Liver (tissue), 9 donors: ENCODE measurements around the gene SPTBN5. TPM values are rescaled to one million over a fixed set of nuclear protein-coding genes. Genes with fewer than 3 reads are reported as not detected.

ENCODE experiments used
- DNase-seq: peaks from one replicate; pipeline ENCODE4 v3.0.0-alpha.2; 2017; ENCODE audit warnings: low spot score
- H3K27ac ChIP-seq, 2 donors: one replicate each; pipeline ENCODE4 v1.7.0; 2013; ENCODE audit warnings: inconsistent platforms in 2 of 2, low read length in 2 of 2, control low read depth in 1 of 2, low read depth in 1 of 2, mild to moderate bottlenecking in 1 of 2
- H3K27me3 ChIP-seq, 4 donors: one replicate each; pipeline versions ENCODE4 v1.6.1 to v1.7.0; 2013; ENCODE audit warnings: low read length in 3 of 4, inconsistent platforms in 1 of 4, mild to moderate bottlenecking in 1 of 4, moderate library complexity in 1 of 4; ENCODE audit not compliant: control insufficient read depth in 4 of 4, insufficient read depth in 4 of 4
- H3K36me3 ChIP-seq, 4 donors: one replicate each; pipeline versions ENCODE4 v1.6.1 to v1.7.0; 2013; ENCODE audit warnings: low read length in 3 of 4, mild to moderate bottlenecking in 3 of 4, low read depth in 1 of 4, moderate library complexity in 1 of 4; ENCODE audit not compliant: control insufficient read depth in 4 of 4, insufficient read depth in 3 of 4
- H3K4me1 ChIP-seq, 4 donors: one replicate each; pipeline versions ENCODE4 v1.6.1 to v1.7.0; 2013; ENCODE audit warnings: low read length in 3 of 4, mild to moderate bottlenecking in 3 of 4, moderate library complexity in 1 of 4; ENCODE audit not compliant: control insufficient read depth in 4 of 4, insufficient read depth in 4 of 4
- H3K4me3 ChIP-seq, 3 donors: one replicate each; pipeline versions ENCODE4 v1.6.1 to v1.7.0; 2013; ENCODE audit warnings: low read length in 3 of 3, control low read depth in 1 of 3, low read depth in 1 of 3, mild to moderate bottlenecking in 1 of 3
- H3K9ac ChIP-seq, 2 donors: one replicate each; pipeline ENCODE4 v1.7.0; 2013; ENCODE audit warnings: low read length in 2 of 2, mild to moderate bottlenecking in 2 of 2, moderate library complexity in 2 of 2, control low read depth in 1 of 2, low read depth in 1 of 2
- H3K9me3 ChIP-seq, 4 donors: one replicate each; pipeline versions ENCODE4 v1.6.1 to v1.7.0; 2013; ENCODE audit warnings: low read length in 3 of 4; ENCODE audit not compliant: control insufficient read depth in 4 of 4
- EGR1 ChIP-seq, 2 donors: IDR thresholded peaks; 2 replicates each; pipeline ENCODE4 v1.6.1; 2016 to 2018; ENCODE audit warnings: antibody characterized with exemption in 2 of 2, low read depth in 2 of 2
- FOXA1 ChIP-seq: IDR thresholded peaks from 2 replicates; pipeline ENCODE4 v1.6.1; 2016; ENCODE audit warnings: antibody characterized with exemption
- FOXA2 ChIP-seq: IDR thresholded peaks from 2 replicates; pipeline ENCODE4 v1.6.1; 2016; ENCODE audit warnings: antibody characterized with exemption
- GABPA ChIP-seq, 2 donors: IDR thresholded peaks in 1 of 2; conservative IDR thresholded peaks in 1 of 2; 2 replicates each; pipeline ENCODE4 v1.6.1; 2016; ENCODE audit warnings: antibody characterized with exemption in 2 of 2, mild to moderate bottlenecking in 1 of 2, moderate library complexity in 1 of 2
- HNF4A ChIP-seq, 2 donors: conservative IDR thresholded peaks; 2 replicates each; pipeline ENCODE4 v1.6.1; 2016; ENCODE audit warnings: antibody characterized with exemption in 2 of 2, mild to moderate bottlenecking in 2 of 2
- HNF4G ChIP-seq: IDR thresholded peaks from 2 replicates; pipeline ENCODE4 v1.6.1; 2016; ENCODE audit warnings: antibody characterized with exemption
- JUND ChIP-seq, 2 donors: IDR thresholded peaks; 2 replicates each; pipeline ENCODE4 v1.6.1; 2016; ENCODE audit warnings: antibody characterized with exemption in 2 of 2
- NR2F2 ChIP-seq: IDR thresholded peaks from 2 replicates; pipeline ENCODE4 v1.6.1; 2016; ENCODE audit warnings: antibody characterized with exemption
- RAD21 ChIP-seq, 2 donors: IDR thresholded peaks; 2 replicates each; pipeline ENCODE4 v1.6.1; 2016; ENCODE audit warnings: antibody characterized with exemption in 2 of 2, mild to moderate bottlenecking in 2 of 2
- RXRA ChIP-seq, 2 donors: IDR thresholded peaks; 2 replicates each; pipeline ENCODE4 v1.6.1; 2017 to 2018; ENCODE audit warnings: antibody characterized with exemption in 2 of 2, mild to moderate bottlenecking in 1 of 2
- SP1 ChIP-seq: IDR thresholded peaks from 2 replicates; pipeline ENCODE4 v1.6.1; 2018; ENCODE audit warnings: antibody characterized with exemption, mild to moderate bottlenecking
- TAF1 ChIP-seq: conservative IDR thresholded peaks from 2 replicates; pipeline ENCODE4 v1.6.1; 2016; ENCODE audit warnings: antibody characterized with exemption, mild to moderate bottlenecking
- YY1 ChIP-seq: IDR thresholded peaks from 2 replicates; pipeline ENCODE4 v1.6.1; 2016; ENCODE audit warnings: antibody characterized with exemption, mild to moderate bottlenecking
- WGBS: extraction: QIAGEN DNeasy Blood & Tissue Kit; methylation state at CpG from one replicate; pipeline ENCODE4 v1.1.7; 2013; 5-methylcytosine and 5-hydroxymethylcytosine counted together
- polyA plus RNA-seq, 2 donors: library from polyadenylated mRNA; stranded (reverse) in 1 of 2; unstranded in 1 of 2; fragments of 200-250 nt in 1 of 2; fragments of >200 nt in 1 of 2; fragmentation: Nextera tagmentation in 1 of 2; extraction: Ambion mirVana in 1 of 2; gene quantifications; one replicate each; pipeline versions ENCODE4 v1.2.1 to v1.2.3, GENCODE V29; 2013 to 2015
- total RNA-seq, 2 donors: library from RNA; depleted of rRNA; stranded (reverse); fragments of >200 nt; gene quantifications; one replicate each; pipeline ENCODE4 v1.2.3, GENCODE V29; 2014
- TF ChIP-seq, protein P1 (sequence below): fragments of 150-350 bp; IDR thresholded peaks from 2 replicates; pipeline ENCODE4 v1.5.1; 2017; ENCODE audit warnings: improper control_type of control experiment, low read depth, low read length; ENCODE audit not compliant: missing input control
- TF ChIP-seq, protein P2 (sequence below): IDR thresholded peaks from 2 replicates; pipeline ENCODE4 v1.6.1; 2016; ENCODE audit warnings: antibody characterized with exemption
- TF ChIP-seq, protein P3 (sequence below): IDR thresholded peaks from 2 replicates; pipeline ENCODE4 v1.6.1; 2016; ENCODE audit warnings: antibody characterized with exemption
- TF ChIP-seq, protein P4 (sequence below): IDR thresholded peaks from 2 replicates; pipeline ENCODE4 v1.6.1; 2016; ENCODE audit warnings: antibody characterized with exemption
- TF ChIP-seq, protein P5 (sequence below): IDR thresholded peaks from 2 replicates; pipeline ENCODE4 v1.6.1; 2016; ENCODE audit warnings: antibody characterized with exemption, mild to moderate bottlenecking
- donor health status: healthy.
- donor health status: healthy.
- donor health status: healthy.
- donor health status: healthy.
- donor health status: healthy.

Gene SPTBN5
- total and polyA plus RNA-seq, 4 donors, result 0.12 to 1.7 (median 0.17) TPM

DNA sequence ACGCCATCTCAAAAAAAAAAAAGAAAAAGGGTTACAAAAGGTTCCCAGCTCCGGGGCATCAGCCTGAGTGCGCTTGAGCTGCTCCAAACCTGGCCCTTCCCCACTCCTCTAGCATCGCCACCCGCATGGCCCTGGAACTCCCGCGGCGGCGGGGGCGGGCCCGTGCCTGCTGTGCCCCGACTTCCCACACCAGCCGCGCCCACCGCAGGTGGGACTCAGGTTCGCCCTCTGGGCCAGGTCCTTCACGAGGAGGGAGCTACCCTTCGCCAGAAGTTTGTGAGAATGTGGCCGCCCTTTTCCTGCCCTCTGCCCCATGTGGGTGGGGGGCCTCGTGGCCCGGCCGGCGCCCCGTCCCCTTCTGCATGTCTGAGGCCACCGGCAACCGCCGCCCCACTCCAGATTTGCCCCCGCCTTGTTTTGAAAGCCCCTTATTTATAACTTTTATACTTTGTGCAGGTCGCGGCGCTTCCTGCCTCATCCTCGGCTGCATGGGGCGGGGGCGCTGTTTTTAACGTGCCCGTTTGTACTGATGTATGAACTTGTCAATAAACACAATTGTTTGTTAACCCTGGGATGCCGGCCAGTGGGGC, 66.5 kb downstream of the SPTBN5 start (continued):
- TF ChIP-seq, protein P1, sequence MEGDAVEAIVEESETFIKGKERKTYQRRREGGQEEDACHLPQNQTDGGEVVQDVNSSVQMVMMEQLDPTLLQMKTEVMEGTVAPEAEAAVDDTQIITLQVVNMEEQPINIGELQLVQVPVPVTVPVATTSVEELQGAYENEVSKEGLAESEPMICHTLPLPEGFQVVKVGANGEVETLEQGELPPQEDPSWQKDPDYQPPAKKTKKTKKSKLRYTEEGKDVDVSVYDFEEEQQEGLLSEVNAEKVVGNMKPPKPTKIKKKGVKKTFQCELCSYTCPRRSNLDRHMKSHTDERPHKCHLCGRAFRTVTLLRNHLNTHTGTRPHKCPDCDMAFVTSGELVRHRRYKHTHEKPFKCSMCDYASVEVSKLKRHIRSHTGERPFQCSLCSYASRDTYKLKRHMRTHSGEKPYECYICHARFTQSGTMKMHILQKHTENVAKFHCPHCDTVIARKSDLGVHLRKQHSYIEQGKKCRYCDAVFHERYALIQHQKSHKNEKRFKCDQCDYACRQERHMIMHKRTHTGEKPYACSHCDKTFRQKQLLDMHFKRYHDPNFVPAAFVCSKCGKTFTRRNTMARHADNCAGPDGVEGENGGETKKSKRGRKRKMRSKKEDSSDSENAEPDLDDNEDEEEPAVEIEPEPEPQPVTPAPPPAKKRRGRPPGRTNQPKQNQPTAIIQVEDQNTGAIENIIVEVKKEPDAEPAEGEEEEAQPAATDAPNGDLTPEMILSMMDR, result no peak

DNA sequence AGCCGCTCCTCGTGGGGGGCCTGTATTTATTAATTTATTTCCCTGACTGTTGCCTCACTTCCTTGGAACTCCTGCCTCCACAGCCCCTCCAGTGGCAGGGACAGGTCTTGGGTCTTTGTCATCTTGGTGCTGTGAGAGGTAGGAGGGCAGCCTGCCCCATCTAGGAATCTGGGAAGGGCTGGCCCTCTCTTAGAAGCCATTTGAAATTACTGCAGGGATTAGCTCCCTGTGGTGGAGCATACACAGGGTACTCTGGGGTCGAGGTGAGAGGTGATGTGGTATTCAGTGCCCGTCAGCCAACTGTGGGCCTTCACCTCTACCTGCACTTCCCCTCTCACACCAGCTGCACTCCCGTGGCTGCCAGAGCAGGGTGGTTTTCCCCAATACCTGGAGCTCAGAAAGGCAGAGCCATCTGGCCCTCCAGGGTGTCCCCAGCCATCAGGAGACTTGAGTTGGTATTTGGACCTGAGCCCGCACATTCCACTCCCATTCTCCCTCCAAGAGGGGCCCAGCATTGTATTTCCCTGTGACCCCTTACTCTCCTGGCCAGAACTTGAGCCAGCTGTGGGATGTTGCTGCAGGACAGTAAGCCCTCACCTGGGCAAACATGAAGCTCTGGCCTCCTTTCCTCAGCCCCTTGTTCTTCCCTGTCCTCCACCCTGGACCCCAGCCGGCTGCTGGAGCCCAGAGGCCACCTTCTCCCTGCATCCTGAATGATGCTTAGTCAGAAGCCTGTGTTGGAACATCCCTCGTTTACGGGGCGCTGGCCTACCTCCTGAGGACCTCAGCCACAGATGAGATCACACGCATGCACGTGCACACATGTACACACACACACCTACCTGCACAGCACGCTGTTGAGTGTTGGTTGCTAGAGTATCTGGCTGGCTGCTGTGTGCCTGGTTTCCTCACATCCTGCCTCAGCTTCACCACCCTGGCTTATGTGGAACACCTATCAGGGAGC, 68.0 kb downstream of the SPTBN5 start:
- TF ChIP-seq FOXA2 (no peak), HNF4G (no peak), HNF4A (conservative IDR thresholded peaks at IDR 0.05) (no peak), SP1 (no peak), TAF1 (no peak), EGR1 (IDR thresholded peaks at IDR 0.05; ENCODE audit: low read depth in 2 of 2) (no peak), FOXA1 (no peak), GABPA (IDR thresholded peaks at IDR 0.05 in 1 of 2, conservative IDR thresholded peaks at IDR 0.05 in 1 of 2) (no peak), YY1 (no peak), NR2F2 (no peak), RAD21 (IDR thresholded peaks at IDR 0.05) (no peak), JUND (IDR thresholded peaks at IDR 0.05) (no peak), RXRA (IDR thresholded peaks at IDR 0.05) (no peak)
- TF ChIP-seq, protein P2, sequence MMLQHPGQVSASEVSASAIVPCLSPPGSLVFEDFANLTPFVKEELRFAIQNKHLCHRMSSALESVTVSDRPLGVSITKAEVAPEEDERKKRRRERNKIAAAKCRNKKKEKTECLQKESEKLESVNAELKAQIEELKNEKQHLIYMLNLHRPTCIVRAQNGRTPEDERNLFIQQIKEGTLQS, result no peak
- TF ChIP-seq, protein P3, sequence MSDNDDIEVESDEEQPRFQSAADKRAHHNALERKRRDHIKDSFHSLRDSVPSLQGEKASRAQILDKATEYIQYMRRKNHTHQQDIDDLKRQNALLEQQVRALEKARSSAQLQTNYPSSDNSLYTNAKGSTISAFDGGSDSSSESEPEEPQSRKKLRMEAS, result no peak
- TF ChIP-seq, protein P4, sequence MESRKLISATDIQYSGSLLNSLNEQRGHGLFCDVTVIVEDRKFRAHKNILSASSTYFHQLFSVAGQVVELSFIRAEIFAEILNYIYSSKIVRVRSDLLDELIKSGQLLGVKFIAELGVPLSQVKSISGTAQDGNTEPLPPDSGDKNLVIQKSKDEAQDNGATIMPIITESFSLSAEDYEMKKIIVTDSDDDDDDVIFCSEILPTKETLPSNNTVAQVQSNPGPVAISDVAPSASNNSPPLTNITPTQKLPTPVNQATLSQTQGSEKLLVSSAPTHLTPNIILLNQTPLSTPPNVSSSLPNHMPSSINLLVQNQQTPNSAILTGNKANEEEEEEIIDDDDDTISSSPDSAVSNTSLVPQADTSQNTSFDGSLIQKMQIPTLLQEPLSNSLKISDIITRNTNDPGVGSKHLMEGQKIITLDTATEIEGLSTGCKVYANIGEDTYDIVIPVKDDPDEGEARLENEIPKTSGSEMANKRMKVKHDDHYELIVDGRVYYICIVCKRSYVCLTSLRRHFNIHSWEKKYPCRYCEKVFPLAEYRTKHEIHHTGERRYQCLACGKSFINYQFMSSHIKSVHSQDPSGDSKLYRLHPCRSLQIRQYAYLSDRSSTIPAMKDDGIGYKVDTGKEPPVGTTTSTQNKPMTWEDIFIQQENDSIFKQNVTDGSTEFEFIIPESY, result no peak
- TF ChIP-seq, protein P1, result no peak
- TF ChIP-seq, protein P5, sequence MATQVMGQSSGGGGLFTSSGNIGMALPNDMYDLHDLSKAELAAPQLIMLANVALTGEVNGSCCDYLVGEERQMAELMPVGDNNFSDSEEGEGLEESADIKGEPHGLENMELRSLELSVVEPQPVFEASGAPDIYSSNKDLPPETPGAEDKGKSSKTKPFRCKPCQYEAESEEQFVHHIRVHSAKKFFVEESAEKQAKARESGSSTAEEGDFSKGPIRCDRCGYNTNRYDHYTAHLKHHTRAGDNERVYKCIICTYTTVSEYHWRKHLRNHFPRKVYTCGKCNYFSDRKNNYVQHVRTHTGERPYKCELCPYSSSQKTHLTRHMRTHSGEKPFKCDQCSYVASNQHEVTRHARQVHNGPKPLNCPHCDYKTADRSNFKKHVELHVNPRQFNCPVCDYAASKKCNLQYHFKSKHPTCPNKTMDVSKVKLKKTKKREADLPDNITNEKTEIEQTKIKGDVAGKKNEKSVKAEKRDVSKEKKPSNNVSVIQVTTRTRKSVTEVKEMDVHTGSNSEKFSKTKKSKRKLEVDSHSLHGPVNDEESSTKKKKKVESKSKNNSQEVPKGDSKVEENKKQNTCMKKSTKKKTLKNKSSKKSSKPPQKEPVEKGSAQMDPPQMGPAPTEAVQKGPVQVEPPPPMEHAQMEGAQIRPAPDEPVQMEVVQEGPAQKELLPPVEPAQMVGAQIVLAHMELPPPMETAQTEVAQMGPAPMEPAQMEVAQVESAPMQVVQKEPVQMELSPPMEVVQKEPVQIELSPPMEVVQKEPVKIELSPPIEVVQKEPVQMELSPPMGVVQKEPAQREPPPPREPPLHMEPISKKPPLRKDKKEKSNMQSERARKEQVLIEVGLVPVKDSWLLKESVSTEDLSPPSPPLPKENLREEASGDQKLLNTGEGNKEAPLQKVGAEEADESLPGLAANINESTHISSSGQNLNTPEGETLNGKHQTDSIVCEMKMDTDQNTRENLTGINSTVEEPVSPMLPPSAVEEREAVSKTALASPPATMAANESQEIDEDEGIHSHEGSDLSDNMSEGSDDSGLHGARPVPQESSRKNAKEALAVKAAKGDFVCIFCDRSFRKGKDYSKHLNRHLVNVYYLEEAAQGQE, result no peak
- Histone ChIP-seq H3K9ac (no peak overlapping the region), H3K36me3 (peaks cover 0 to 16% (median 3%) of the 10 kb centered on the region in 4 donors), H3K9me3 (no peaks in the 10 kb centered on the region), H3K4me3 (no peak overlapping the region), H3K4me1 (peaks cover 0 to 12% (median 11%) of the 10 kb centered on the region in 4 donors), H3K27ac (no peak overlapping the region), H3K27me3 (no peaks in the 10 kb centered on the region)
- 89% methylated on average over 13 of the region's 13 CpGs for WGBS
- no peak for DNase-seq
